Smooth muscle cell (in vitro differentiated cells): ENCODE data around the gene TMTC2. TPM values are rescaled to one million over a fixed set of nuclear protein-coding genes. Genes with fewer than 3 reads are reported as not detected.
"Not testable (repeated sequence)": the region's sequence is repeated elsewhere in the genome, so short reads cannot be mapped to it uniquely, and the experiment has no call there.

Experiments used
- DNase-seq: peaks from one replicate; lab custom pipeline; 2025; ENCODE audit not compliant: unreplicated experiment; lab: John Stamatoyannopoulos, UW
- H2AFZ ChIP-seq: fragments of 200-600 bp; sonication (generic); 2 replicates; pipeline ENCODE4 v1.6.0; 2016; ENCODE audit warnings: antibody characterized with exemption, low read depth, mild to moderate bottlenecking
- H3F3A ChIP-seq: fragments of 200-600 bp; sonication (generic); 2 replicates; pipeline ENCODE4 v1.6.0; 2017; ENCODE audit warnings: antibody characterized with exemption, low read depth
- H3K27ac ChIP-seq: fragments of 200-600 bp; sonication (generic); 2 replicates; pipeline ENCODE4 v1.5.1; 2016; ENCODE audit warnings: low read depth, mild to moderate bottlenecking
- H3K27me3 ChIP-seq: fragments of 200-600 bp; sonication (generic); 2 replicates; pipeline ENCODE4 v1.6.1; 2016; ENCODE audit warnings: low read depth, mild to moderate bottlenecking
- H3K36me3 ChIP-seq: fragments of 200-600 bp; sonication (generic); 2 replicates; pipeline ENCODE4 v1.5.1; 2016; ENCODE audit warnings: low read depth
- H3K4me1 ChIP-seq: fragments of 200-600 bp; sonication (generic); 2 replicates; pipeline ENCODE4 v1.5.1; 2016; ENCODE audit warnings: low read depth
- H3K4me2 ChIP-seq: fragments of 200-600 bp; sonication (generic); 2 replicates; pipeline ENCODE4 v1.6.0; 2016; ENCODE audit warnings: mild to moderate bottlenecking
- H3K4me3 ChIP-seq: fragments of 200-600 bp; sonication (generic); 2 replicates; pipeline ENCODE4 v1.5.1; 2016; ENCODE audit warnings: mild to moderate bottlenecking
- H3K79me2 ChIP-seq: fragments of 200-600 bp; sonication (generic); 2 replicates; pipeline ENCODE4 v1.6.0; 2016; ENCODE audit warnings: low read depth, mild to moderate bottlenecking
- H3K9ac ChIP-seq: fragments of 200-600 bp; sonication (generic); 2 replicates; pipeline ENCODE4 v1.6.0; 2016; ENCODE audit warnings: low read depth
- H3K9me3 ChIP-seq: fragments of 200-600 bp; sonication (generic); replicated peaks from 2 replicates; pipeline ENCODE4 v1.5.1; 2016; ENCODE audit warnings: low read depth
- H4K20me1 ChIP-seq: fragments of 200-600 bp; sonication (generic); 2 replicates; pipeline ENCODE4 v1.6.0; 2016; ENCODE audit warnings: low read depth
- WGBS: methylation state at CpG from one replicate; pipeline ENCODE4 v1.1.7; 2016; ENCODE audit warnings: low lambda C conversion rate; 5-methylcytosine and 5-hydroxymethylcytosine counted together
- polyA plus RNA-seq: library from polyadenylated mRNA; unstranded; fragments of >200 nt; fragmentation: Nextera tagmentation; extraction: Ambion mirVana; gene quantifications from 2 replicates; pipeline ENCODE4 v1.2.1, GENCODE V29; 2016
- total RNA-seq: library from RNA; depleted of rRNA; stranded (reverse); fragments of >200 nt; gene quantifications from 2 replicates; pipeline ENCODE4 v1.2.3, GENCODE V29; 2014
- TF ChIP-seq, protein P1 (sequence below): fragments of 200-600 bp; sonication (generic); IDR thresholded peaks from 2 replicates; pipeline ENCODE4 v1.5.1; 2017; ENCODE audit warnings: borderline replicate concordance, mild to moderate bottlenecking, antibody characterized with exemption; ENCODE audit not compliant: insufficient read depth, poor library complexity, severe bottlenecking

TMTC2 gene
- total and polyA plus RNA-seq, 2 experiments from 2014 or later = 0.71 to 10.6 TPM

- DNase-seq = no peak
- H3F3A ChIP-seq = no peaks in the 10 kb centered on the region
- no peak overlapping the region for H3K4me2 ChIP-seq
- H3K9me3 ChIP-seq = no peaks in the 10 kb centered on the region
- H2AFZ ChIP-seq = no peak overlapping the region
- TF ChIP-seq, protein P1, sequence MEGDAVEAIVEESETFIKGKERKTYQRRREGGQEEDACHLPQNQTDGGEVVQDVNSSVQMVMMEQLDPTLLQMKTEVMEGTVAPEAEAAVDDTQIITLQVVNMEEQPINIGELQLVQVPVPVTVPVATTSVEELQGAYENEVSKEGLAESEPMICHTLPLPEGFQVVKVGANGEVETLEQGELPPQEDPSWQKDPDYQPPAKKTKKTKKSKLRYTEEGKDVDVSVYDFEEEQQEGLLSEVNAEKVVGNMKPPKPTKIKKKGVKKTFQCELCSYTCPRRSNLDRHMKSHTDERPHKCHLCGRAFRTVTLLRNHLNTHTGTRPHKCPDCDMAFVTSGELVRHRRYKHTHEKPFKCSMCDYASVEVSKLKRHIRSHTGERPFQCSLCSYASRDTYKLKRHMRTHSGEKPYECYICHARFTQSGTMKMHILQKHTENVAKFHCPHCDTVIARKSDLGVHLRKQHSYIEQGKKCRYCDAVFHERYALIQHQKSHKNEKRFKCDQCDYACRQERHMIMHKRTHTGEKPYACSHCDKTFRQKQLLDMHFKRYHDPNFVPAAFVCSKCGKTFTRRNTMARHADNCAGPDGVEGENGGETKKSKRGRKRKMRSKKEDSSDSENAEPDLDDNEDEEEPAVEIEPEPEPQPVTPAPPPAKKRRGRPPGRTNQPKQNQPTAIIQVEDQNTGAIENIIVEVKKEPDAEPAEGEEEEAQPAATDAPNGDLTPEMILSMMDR = no peak
- H3K9ac ChIP-seq = no peak overlapping the region
- no peaks in the 10 kb centered on the region for H3K27me3 ChIP-seq
- H3K27ac ChIP-seq = no peak overlapping the region
- 78% methylated on average over 3 of the region's 3 CpGs for WGBS
- H3K79me2 ChIP-seq = no peaks in the 10 kb centered on the region
- H3K4me1 ChIP-seq = no peaks in the 10 kb centered on the region
- H3K4me3 ChIP-seq = no peak overlapping the region
- H3K36me3 ChIP-seq = no peaks in the 10 kb centered on the region
- no peaks in the 10 kb centered on the region for H4K20me1 ChIP-seq
Observed at GRCh38 chr12:82842480-82842879, 155.8 kb downstream of the TMTC2 start.

- H3K36me3 ChIP-seq, DNase-seq, H2AFZ ChIP-seq, H3K27me3 ChIP-seq, H3K9me3 ChIP-seq, H3K27ac ChIP-seq, H3K9ac ChIP-seq, H3K4me3 ChIP-seq, H3K4me2 ChIP-seq, H3K4me1 ChIP-seq, H4K20me1 ChIP-seq, H3K79me2 ChIP-seq, H3F3A ChIP-seq: not testable (repeated sequence)
- WGBS = 97% methylated on average over 6 of the region's 7 CpGs
Observed at GRCh38 chr12:82845076-82845475, 158.4 kb downstream of the TMTC2 start.

DNA sequence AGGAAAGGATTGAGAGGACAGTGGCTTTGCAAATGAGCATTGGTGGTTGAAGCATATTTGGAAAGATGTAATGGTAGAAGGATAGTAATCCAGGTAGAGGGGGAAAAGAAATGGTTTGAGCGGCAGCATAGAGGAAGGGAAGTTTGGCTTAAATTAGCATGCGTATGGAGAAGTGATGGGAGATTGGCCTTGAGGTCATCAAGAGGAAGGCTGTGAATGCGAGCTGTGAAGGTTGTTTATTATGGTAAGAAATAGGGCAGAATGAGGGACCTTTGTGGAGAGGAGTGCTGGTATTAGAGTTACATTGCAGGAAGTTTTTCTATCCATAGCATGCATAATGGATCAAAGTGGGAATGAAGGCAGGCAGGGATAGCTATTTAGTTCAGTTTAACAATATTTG is 162.1 kb downstream of the TMTC2 start:
- Histone ChIP-seq H3F3A (no peaks in the 10 kb centered on the region), H2AFZ (no peak overlapping the region), H3K36me3 (no peaks in the 10 kb centered on the region), H3K27ac (no peak overlapping the region), H4K20me1 (no peaks in the 10 kb centered on the region), H3K27me3 (no peaks in the 10 kb centered on the region), H3K79me2 (no peaks in the 10 kb centered on the region), H3K4me2 (no peak overlapping the region), H3K4me1 (no peaks in the 10 kb centered on the region), H3K9ac (no peak overlapping the region), H3K9me3 (no peaks in the 10 kb centered on the region), H3K4me3 (no peak overlapping the region)
- TF ChIP-seq, protein P1 = no peak
- DNase-seq = no peak
- WGBS = 94% methylated on average over 3 of the region's 3 CpGs

DNA sequence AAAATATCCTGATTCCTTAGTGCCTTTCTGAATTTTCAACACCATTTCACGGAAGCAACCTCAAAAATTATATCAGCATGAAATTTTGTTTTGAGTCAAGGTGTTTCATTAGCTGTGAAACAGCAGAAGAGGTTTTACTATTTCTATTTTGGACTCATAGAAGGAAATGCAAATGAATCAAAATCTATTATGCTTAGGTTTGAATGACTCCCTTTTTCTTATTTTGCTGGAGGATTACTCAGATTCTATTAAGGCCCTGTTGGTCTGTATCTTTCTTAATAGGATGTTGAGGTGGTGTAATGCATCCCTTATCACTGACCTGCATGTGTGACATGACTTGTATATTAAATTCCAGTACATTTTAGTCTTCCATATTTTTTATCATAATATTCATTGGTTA is 165.8 kb downstream of the TMTC2 start:
- Histone ChIP-seq H3K4me3 (no peak overlapping the region), H3K36me3 (no peaks in the 10 kb centered on the region), H3F3A (no peaks in the 10 kb centered on the region), H3K79me2 (no peaks in the 10 kb centered on the region), H4K20me1 (no peaks in the 10 kb centered on the region), H2AFZ (no peak overlapping the region), H3K9ac (no peak overlapping the region), H3K27ac (no peak overlapping the region), H3K4me2 (no peak overlapping the region), H3K9me3 (no peaks in the 10 kb centered on the region), H3K27me3 (no peaks in the 10 kb centered on the region), H3K4me1 (peaks cover 6% of the 10 kb centered on the region)
- DNase-seq = no peak
- WGBS = 94% methylated on average over 1 of the region's 1 CpG
- TF ChIP-seq, protein P1 = no peak
